Measurements from ENCODE around the gene CACNA2D3. TPM values are rescaled to one million over a fixed set of nuclear protein-coding genes. Genes with fewer than 3 reads are reported as not detected.

Gene CACNA2D3
- total and polyA plus RNA-seq, 2 experiments from 2014 or later: 0.30 to 0.43 TPM

GRCh38 chr3:54321520-54321919 lies 199.2 kb downstream of the CACNA2D3 start:
- Histone ChIP-seq H3K4me3 (no peak overlapping the region), H3K79me2 (ENCODE audit: insufficient read depth) (no peaks in the 10 kb centered on the region), H4K20me1 (ENCODE audit: insufficient read depth) (no peaks in the 10 kb centered on the region), H3K4me1 (ENCODE audit: insufficient read depth) (no peaks in the 10 kb centered on the region), H3K4me2 (ENCODE audit: unreplicated experiment) (no peak overlapping the region), H3K27me3 (replicated peaks; ENCODE audit: insufficient read depth) (no peaks in the 10 kb centered on the region), H3K9me2 (ENCODE audit: insufficient read depth) (no peaks in the 10 kb centered on the region), H3K9me3 (ENCODE audit: low read depth) (no peaks in the 10 kb centered on the region), H3K36me3 (ENCODE audit: low read depth) (no peaks in the 10 kb centered on the region), H3K9ac (no peak overlapping the region), H3K27ac (no peak overlapping the region), H2AFZ (no peak overlapping the region), H3F3A (ENCODE audit: insufficient read depth) (no peaks in the 10 kb centered on the region)
- in situ Hi-C loops (cut with MboI): no loop called here
- 16 to 20% methylated on average over 5 of the region's 5 CpGs for WGBS, 2 experiments (ENCODE audit: low coverage in 1 of 2, low lambda C conversion rate in 2 of 2, missing lambda C conversion rate in 2 of 2)
- DNase-seq: no peak
- TF ChIP-seq EZH2phosphoT487 (IDR thresholded peaks at IDR 0.05; ENCODE audit: insufficient read depth, low read depth) (no peak), EZH2 (IDR thresholded peaks at IDR 0.05; ENCODE audit: insufficient read depth, poor library complexity, severe bottlenecking) (no peak)

- Histone ChIP-seq H3K9me3 (ENCODE audit: low read depth) (no peaks in the 10 kb centered on the region), H3K79me2 (ENCODE audit: insufficient read depth) (no peaks in the 10 kb centered on the region), H3K4me3 (no peak overlapping the region), H3K9me2 (ENCODE audit: insufficient read depth) (no peaks in the 10 kb centered on the region), H2AFZ (no peak overlapping the region), H3K27ac (no peak overlapping the region), H3K4me2 (ENCODE audit: unreplicated experiment) (no peak overlapping the region), H3K36me3 (ENCODE audit: low read depth) (no peaks in the 10 kb centered on the region), H4K20me1 (ENCODE audit: insufficient read depth) (no peaks in the 10 kb centered on the region), H3F3A (ENCODE audit: insufficient read depth) (no peaks in the 10 kb centered on the region), H3K9ac (no peak overlapping the region), H3K4me1 (ENCODE audit: insufficient read depth) (no peaks in the 10 kb centered on the region), H3K27me3 (replicated peaks; ENCODE audit: insufficient read depth) (no peaks in the 10 kb centered on the region)
- TF ChIP-seq EZH2phosphoT487 (IDR thresholded peaks at IDR 0.05; ENCODE audit: insufficient read depth, low read depth) (no peak), EZH2 (IDR thresholded peaks at IDR 0.05; ENCODE audit: insufficient read depth, poor library complexity, severe bottlenecking) (no peak)
- DNase-seq: no peak
- WGBS, 2 experiments (ENCODE audit: low coverage in 1 of 2, low lambda C conversion rate in 2 of 2, missing lambda C conversion rate in 2 of 2): 32% methylated on average over 3 of the region's 3 CpGs
- in situ Hi-C loops (cut with MboI): no loop called here
Measured at GRCh38 chr3:54322354-54322753, 200.0 kb downstream of the CACNA2D3 start.

- H3K27ac ChIP-seq: no peak overlapping the region
- no peak overlapping the region for H3K4me3 ChIP-seq
- no peaks in the 10 kb centered on the region for H3F3A ChIP-seq (ENCODE audit: insufficient read depth)
- H3K4me2 ChIP-seq (ENCODE audit: unreplicated experiment): no peak overlapping the region
- no peaks in the 10 kb centered on the region for H4K20me1 ChIP-seq (ENCODE audit: insufficient read depth)
- H3K79me2 ChIP-seq (ENCODE audit: insufficient read depth): no peaks in the 10 kb centered on the region
- in situ Hi-C loops (cut with MboI): no loop called here
- H3K27me3 ChIP-seq (replicated peaks; ENCODE audit: insufficient read depth): no peaks in the 10 kb centered on the region
- no peaks in the 10 kb centered on the region for H3K4me1 ChIP-seq (ENCODE audit: insufficient read depth)
- H3K9me2 ChIP-seq (ENCODE audit: insufficient read depth): no peaks in the 10 kb centered on the region
- H3K9ac ChIP-seq: no peak overlapping the region
- no peak for DNase-seq
- TF ChIP-seq EZH2 (IDR thresholded peaks at IDR 0.05; ENCODE audit: insufficient read depth, poor library complexity, severe bottlenecking): no peak
- no peak for TF ChIP-seq EZH2phosphoT487 (IDR thresholded peaks at IDR 0.05; ENCODE audit: insufficient read depth, low read depth)
- no peaks in the 10 kb centered on the region for H3K9me3 ChIP-seq (ENCODE audit: low read depth)
- no peak overlapping the region for H2AFZ ChIP-seq
- H3K36me3 ChIP-seq (ENCODE audit: low read depth): no peaks in the 10 kb centered on the region
- 18 to 19% methylated on average over 2 of the region's 2 CpGs for WGBS, 2 experiments (ENCODE audit: low coverage in 1 of 2, low lambda C conversion rate in 2 of 2, missing lambda C conversion rate in 2 of 2)
Measured at GRCh38 chr3:54324103-54324502, 201.8 kb downstream of the CACNA2D3 start.

GRCh38 chr3:54326951-54327350 lies 204.6 kb downstream of the CACNA2D3 start:
- TF ChIP-seq EZH2phosphoT487 (IDR thresholded peaks at IDR 0.05; ENCODE audit: insufficient read depth, low read depth) (no peak), EZH2 (IDR thresholded peaks at IDR 0.05; ENCODE audit: insufficient read depth, poor library complexity, severe bottlenecking) (no peak)
- 41 to 43% methylated on average over 7 of the region's 7 CpGs for WGBS, 2 experiments (ENCODE audit: low coverage in 1 of 2, low lambda C conversion rate in 2 of 2, missing lambda C conversion rate in 2 of 2)
- H3K27me3 ChIP-seq (replicated peaks; ENCODE audit: insufficient read depth): no peaks in the 10 kb centered on the region
- H3K36me3 ChIP-seq (ENCODE audit: low read depth): no peaks in the 10 kb centered on the region
- no peak overlapping the region for H3K9ac ChIP-seq
- DNase-seq: no peak
- no peaks in the 10 kb centered on the region for H4K20me1 ChIP-seq (ENCODE audit: insufficient read depth)
- no peak overlapping the region for H3K4me3 ChIP-seq
- H3K9me3 ChIP-seq (ENCODE audit: low read depth): no peaks in the 10 kb centered on the region
- H3K79me2 ChIP-seq (ENCODE audit: insufficient read depth): no peaks in the 10 kb centered on the region
- no peak overlapping the region for H3K27ac ChIP-seq
- H3K9me2 ChIP-seq (ENCODE audit: insufficient read depth): no peaks in the 10 kb centered on the region
- no peak overlapping the region for H3K4me2 ChIP-seq (ENCODE audit: unreplicated experiment)
- no peaks in the 10 kb centered on the region for H3F3A ChIP-seq (ENCODE audit: insufficient read depth)
- no peak overlapping the region for H2AFZ ChIP-seq
- H3K4me1 ChIP-seq (ENCODE audit: insufficient read depth): no peaks in the 10 kb centered on the region
- in situ Hi-C loops (cut with MboI): no loop called here

- in situ Hi-C loops (cut with MboI): no loop called here
- no peaks in the 10 kb centered on the region for H3K4me1 ChIP-seq (ENCODE audit: insufficient read depth)
- no peaks in the 10 kb centered on the region for H3F3A ChIP-seq (ENCODE audit: insufficient read depth)
Measured at GRCh38 chr3:54331341-54331740, 209.0 kb downstream of the CACNA2D3 start.

More at GRCh38 chr3:54331341-54331740, 209.0 kb downstream of the CACNA2D3 start:
- Histone ChIP-seq H3K79me2 (ENCODE audit: insufficient read depth) (no peaks in the 10 kb centered on the region), H3K9ac (no peak overlapping the region), H3K36me3 (ENCODE audit: low read depth) (no peaks in the 10 kb centered on the region), H2AFZ (no peak overlapping the region), H3K4me3 (no peak overlapping the region), H3K27ac (no peak overlapping the region), H3K9me2 (ENCODE audit: insufficient read depth) (no peaks in the 10 kb centered on the region), H3K27me3 (replicated peaks; ENCODE audit: insufficient read depth) (no peaks in the 10 kb centered on the region), H3K4me2 (ENCODE audit: unreplicated experiment) (no peak overlapping the region), H4K20me1 (ENCODE audit: insufficient read depth) (no peaks in the 10 kb centered on the region), H3K9me3 (ENCODE audit: low read depth) (no peaks in the 10 kb centered on the region)
- 28 to 31% methylated on average over 2 of the region's 2 CpGs for WGBS, 2 experiments (ENCODE audit: low coverage in 1 of 2, low lambda C conversion rate in 2 of 2, missing lambda C conversion rate in 2 of 2)
- DNase-seq: no peak
- TF ChIP-seq EZH2phosphoT487 (IDR thresholded peaks at IDR 0.05; ENCODE audit: insufficient read depth, low read depth) (no peak), EZH2 (IDR thresholded peaks at IDR 0.05; ENCODE audit: insufficient read depth, poor library complexity, severe bottlenecking) (no peak)
